Testis (tissue), 2 donors: ENCODE results near the gene HTR3B.

Experiments
- CTCF ChIP-seq, 3 experiments: fragments of 450-650 bp in 2 of 3; fragments of 200-600 bp in 1 of 3; sonication (generic) in 1 of 3; IDR thresholded peaks; one replicate each; pipeline ENCODE4 v1.5.1; 2016 to 2019; ENCODE audit warnings: antibody characterized with exemption in 3 of 3, mild to moderate bottlenecking in 2 of 3, moderate library complexity in 1 of 3
- POLR2A ChIP-seq: fragments of 450-650 bp; IDR thresholded peaks from one replicate; pipeline ENCODE4 v1.6.1; 2017; ENCODE audit warnings: antibody characterized with exemption, mild to moderate bottlenecking, moderate library complexity

GRCh38 chr11:113926273-113927197 lies 21.9 kb downstream of the HTR3B start:
- TF ChIP-seq POLR2A (no peak), CTCF (IDR thresholded peaks at IDR 0.05) (no peak)
